NT2/D1 (cell line): ENCODE data around the gene PRRX2.

Experiments used
- YY1 ChIP-seq: IDR thresholded peaks from 2 replicates; pipeline ENCODE4 v1.6.1; 2011; ENCODE audit not compliant: insufficient read length, insufficient read depth
- ZNF274 ChIP-seq: IDR thresholded peaks from 2 replicates; pipeline ENCODE4 v1.6.1; 2011; ENCODE audit warnings: mild to moderate bottlenecking, low read depth, low read length

DNA sequence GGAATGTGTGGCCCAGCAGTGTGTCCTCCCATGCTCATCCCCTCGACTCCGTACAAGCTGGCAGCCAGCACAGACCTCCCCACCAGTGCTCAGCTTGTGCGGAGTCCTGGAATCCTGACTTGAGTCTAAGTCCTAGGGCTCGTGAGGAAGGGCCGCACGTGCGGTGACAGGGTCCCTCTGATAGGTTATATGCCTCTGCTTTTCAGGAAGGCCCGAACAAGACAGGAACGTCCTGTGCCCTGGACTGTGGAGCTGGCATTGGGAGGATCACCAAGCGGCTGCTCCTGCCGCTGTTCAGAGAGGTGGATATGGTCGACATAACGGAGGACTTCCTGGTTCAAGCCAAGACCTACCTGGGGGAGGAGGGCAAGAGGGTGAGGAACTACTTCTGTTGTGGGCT, 31.6 kb upstream of the PRRX2 start:
- TF ChIP-seq ZNF274 (no peak), YY1 (no peak)
